Effector memory CD4-positive, alpha-beta T cell (primary cell): ENCODE results near the gene IL7R.

Experiments
- DNase-seq, 3 donors: peaks; one replicate each; pipeline ENCODE4 v3.0.0-alpha.2; 2020
- H3K27ac ChIP-seq: 2 replicates; pipeline ENCODE4 v1.7.0; 2013; ENCODE audit warnings: mild to moderate bottlenecking, low read length, moderate library complexity; ENCODE audit not compliant: insufficient read depth, poor library complexity, severe bottlenecking
- H3K27me3 ChIP-seq: replicated peaks from 2 replicates; pipeline ENCODE4 v1.7.0; 2013; ENCODE audit warnings: mild to moderate bottlenecking, low read length; ENCODE audit not compliant: insufficient read depth, control insufficient read depth, poor library complexity, severe bottlenecking
- H3K36me3 ChIP-seq: 2 replicates; pipeline ENCODE4 v1.7.0; 2013; ENCODE audit warnings: mild to moderate bottlenecking, low read length, moderate library complexity; ENCODE audit not compliant: control insufficient read depth, insufficient read depth
- H3K4me1 ChIP-seq: 2 replicates; pipeline ENCODE4 v1.7.0; 2013; ENCODE audit warnings: low read length, mild to moderate bottlenecking; ENCODE audit not compliant: control insufficient read depth, insufficient read depth, poor library complexity, severe bottlenecking
- H3K4me3 ChIP-seq: 2 replicates; pipeline ENCODE4 v1.7.0; 2013; ENCODE audit warnings: low read length, low read depth, mild to moderate bottlenecking; ENCODE audit not compliant: insufficient read depth, poor library complexity, severe bottlenecking
- H3K9me3 ChIP-seq: 2 replicates; pipeline ENCODE4 v1.7.0; 2013; ENCODE audit warnings: mild to moderate bottlenecking, low read length, moderate library complexity; ENCODE audit not compliant: control insufficient read depth

The IL7R gene

DNA sequence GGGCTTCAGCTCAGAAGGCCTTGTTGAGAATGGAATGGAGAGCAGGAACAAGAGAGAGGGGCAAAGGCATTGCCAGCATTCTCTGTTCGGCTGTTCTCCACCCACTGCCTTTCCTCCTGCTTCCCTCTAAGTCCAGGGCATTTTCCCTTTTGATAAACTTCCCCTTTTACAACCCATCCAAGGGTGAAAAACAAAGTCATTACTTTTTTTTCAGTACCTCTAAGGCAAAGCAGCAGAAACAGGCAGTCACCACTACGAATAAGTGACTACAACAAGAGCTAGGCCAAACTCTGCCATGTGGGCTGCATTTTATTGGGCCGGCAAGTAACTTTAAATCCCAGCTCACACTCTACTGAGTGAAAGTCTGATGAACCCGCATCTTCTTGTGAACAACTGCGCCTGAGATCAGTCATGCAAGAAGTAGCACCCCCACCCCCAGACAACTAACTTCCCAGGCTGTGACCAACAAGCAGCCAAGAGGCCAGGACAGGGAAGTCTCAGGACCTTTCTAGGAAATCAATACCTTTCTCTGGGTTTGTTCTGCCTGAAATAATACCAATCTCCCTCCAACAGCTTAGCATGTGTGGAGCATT, 13.1 kb downstream of the IL7R start:
- DNase-seq: no peak
- Histone ChIP-seq H3K9me3 (peaks cover 2% of the 10 kb centered on the region), H3K27me3 (no peaks in the 10 kb centered on the region), H3K36me3 (peaks cover 89% of the 10 kb centered on the region), H3K4me3 (no peak overlapping the region), H3K4me1 (peaks cover 29% of the 10 kb centered on the region), H3K27ac (peak overlapping the region; percentile 29)

DNA sequence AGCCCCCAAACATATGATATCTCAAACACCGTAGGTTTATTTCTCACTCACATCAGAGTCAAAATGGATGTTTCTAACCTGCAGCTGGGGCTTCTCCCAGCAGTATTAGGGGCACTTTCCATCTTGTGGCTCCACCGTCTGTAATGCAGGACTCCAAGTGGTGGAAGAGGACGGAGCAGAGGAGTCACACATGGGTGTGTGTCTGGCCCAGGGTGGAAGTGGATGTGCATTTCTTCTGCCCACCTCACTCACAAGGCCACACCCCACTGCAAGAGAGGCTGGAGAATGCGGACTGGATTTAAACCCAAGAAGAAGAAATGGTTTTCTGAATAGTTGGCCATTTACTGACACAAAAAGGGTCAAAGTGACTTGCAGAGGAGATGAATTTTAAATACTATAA, 13.9 kb downstream of the IL7R start:
- peaks cover 32% of the 10 kb centered on the region for H3K4me1 ChIP-seq
- peaks cover 97% of the 10 kb centered on the region for H3K36me3 ChIP-seq

DNA sequence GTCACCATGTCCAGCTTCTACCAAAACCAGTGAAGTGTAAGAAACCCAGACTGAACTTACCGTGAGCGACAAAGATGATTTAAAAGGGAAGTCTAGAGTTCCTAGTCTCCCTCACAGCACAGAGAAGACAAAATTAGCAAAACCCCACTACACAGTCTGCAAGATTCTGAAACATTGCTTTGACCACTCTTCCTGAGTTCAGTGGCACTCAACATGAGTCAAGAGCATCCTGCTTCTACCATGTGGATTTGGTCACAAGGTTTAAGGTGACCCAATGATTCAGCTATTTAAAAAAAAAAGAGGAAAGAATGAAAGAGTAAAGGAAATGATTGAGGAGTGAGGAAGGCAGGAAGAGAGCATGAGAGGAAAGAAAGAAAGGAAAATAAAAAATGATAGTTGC, 19.8 kb downstream of the IL7R start:
- Histone ChIP-seq H3K27me3 (no peaks in the 10 kb centered on the region), H3K9me3 (peaks cover 2% of the 10 kb centered on the region), H3K4me1 (peaks cover 8% of the 10 kb centered on the region), H3K27ac (no peak overlapping the region), H3K4me3 (no peak overlapping the region), H3K36me3 (peaks cover 58% of the 10 kb centered on the region)
- no peak for DNase-seq

More for the DNA sequence above, 13.9 kb downstream of the IL7R start:
- H3K27me3 ChIP-seq: no peaks in the 10 kb centered on the region
- no peak overlapping the region for H3K4me3 ChIP-seq
- H3K9me3 ChIP-seq: peaks cover 2% of the 10 kb centered on the region
- no peak overlapping the region for H3K27ac ChIP-seq
- DNase-seq: no peak

- H3K4me1 ChIP-seq: peaks cover 8% of the 10 kb centered on the region
- no peak overlapping the region for H3K27ac ChIP-seq
- no peak for DNase-seq
- H3K9me3 ChIP-seq: peaks cover 2% of the 10 kb centered on the region
- peaks cover 53% of the 10 kb centered on the region for H3K36me3 ChIP-seq
- no peak overlapping the region for H3K4me3 ChIP-seq
- no peaks in the 10 kb centered on the region for H3K27me3 ChIP-seq
Observed at GRCh38 chr5:35876922-35877321, 20.2 kb downstream of the IL7R start.

GRCh38 chr5:35877655-35878054, 21.0 kb downstream of the IL7R start:
- Histone ChIP-seq H3K36me3 (peaks cover 46% of the 10 kb centered on the region), H3K4me3 (no peak overlapping the region), H3K4me1 (peaks cover 8% of the 10 kb centered on the region), H3K27me3 (no peaks in the 10 kb centered on the region), H3K27ac (no peak overlapping the region), H3K9me3 (peaks cover 2% of the 10 kb centered on the region)
- DNase-seq: no peak

- Histone ChIP-seq H3K27ac (no peak overlapping the region), H3K4me1 (peaks cover 11% of the 10 kb centered on the region), H3K36me3 (peaks cover 43% of the 10 kb centered on the region), H3K4me3 (no peak overlapping the region), H3K9me3 (peaks cover 2% of the 10 kb centered on the region), H3K27me3 (no peaks in the 10 kb centered on the region)
- DNase-seq: no peak
Observed at GRCh38 chr5:35878079-35878478, 21.4 kb downstream of the IL7R start.

DNA sequence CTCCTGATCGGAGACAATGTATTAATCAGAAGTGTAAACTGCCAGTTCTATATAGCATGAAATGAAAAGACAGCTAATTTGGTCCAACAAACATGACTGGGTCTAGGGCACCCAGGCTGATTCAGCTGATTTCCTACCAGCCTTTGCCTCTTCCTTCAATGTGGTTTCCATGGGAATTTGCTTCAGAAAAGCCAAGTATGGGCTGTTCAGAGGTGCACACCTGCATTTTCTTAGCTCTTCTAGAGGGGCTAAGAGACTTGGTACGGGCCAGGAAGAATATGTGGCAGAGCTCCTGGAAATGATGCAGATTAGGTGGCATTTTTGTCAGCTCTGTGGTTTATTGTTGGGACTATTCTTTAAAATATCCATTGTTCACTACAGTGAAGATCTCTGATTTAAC, 22.4 kb downstream of the IL7R start:
- Histone ChIP-seq H3K36me3 (peaks cover 32% of the 10 kb centered on the region), H3K27ac (no peak overlapping the region), H3K27me3 (no peaks in the 10 kb centered on the region), H3K4me1 (peaks cover 21% of the 10 kb centered on the region), H3K4me3 (no peak overlapping the region), H3K9me3 (no peaks in the 10 kb centered on the region)
- no peak for DNase-seq

GRCh38 chr5:35879649-35880048, 23.0 kb downstream of the IL7R start:
- Histone ChIP-seq H3K4me3 (no peak overlapping the region), H3K4me1 (peaks cover 23% of the 10 kb centered on the region), H3K27ac (no peak overlapping the region), H3K36me3 (peaks cover 27% of the 10 kb centered on the region), H3K9me3 (no peaks in the 10 kb centered on the region), H3K27me3 (no peaks in the 10 kb centered on the region)
- no peak for DNase-seq

DNA sequence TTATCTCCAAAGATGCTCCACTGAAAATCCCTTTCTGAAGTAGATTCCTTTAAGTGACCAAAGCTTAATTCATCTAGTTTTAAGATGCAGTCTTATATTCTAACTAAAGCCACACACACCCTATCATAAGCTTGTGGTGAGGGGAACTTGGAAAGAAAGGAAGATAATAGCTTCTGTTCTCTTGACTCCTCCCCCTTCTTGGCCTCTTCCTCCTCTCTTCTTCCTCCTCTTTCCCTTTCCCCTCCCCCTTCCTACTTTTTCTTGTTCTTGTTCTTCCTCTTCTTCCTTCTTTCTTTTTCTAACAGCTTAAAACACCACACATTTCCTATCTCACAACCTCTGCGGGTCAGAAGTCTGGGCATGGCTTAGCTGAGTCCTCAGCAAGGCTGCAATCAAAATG, 23.5 kb downstream of the IL7R start:
- Histone ChIP-seq H3K27ac (no peak overlapping the region), H3K9me3 (no peaks in the 10 kb centered on the region), H3K36me3 (peaks cover 22% of the 10 kb centered on the region), H3K4me3 (no peak overlapping the region), H3K4me1 (peaks cover 22% of the 10 kb centered on the region), H3K27me3 (no peaks in the 10 kb centered on the region)
- no peak for DNase-seq

DNA sequence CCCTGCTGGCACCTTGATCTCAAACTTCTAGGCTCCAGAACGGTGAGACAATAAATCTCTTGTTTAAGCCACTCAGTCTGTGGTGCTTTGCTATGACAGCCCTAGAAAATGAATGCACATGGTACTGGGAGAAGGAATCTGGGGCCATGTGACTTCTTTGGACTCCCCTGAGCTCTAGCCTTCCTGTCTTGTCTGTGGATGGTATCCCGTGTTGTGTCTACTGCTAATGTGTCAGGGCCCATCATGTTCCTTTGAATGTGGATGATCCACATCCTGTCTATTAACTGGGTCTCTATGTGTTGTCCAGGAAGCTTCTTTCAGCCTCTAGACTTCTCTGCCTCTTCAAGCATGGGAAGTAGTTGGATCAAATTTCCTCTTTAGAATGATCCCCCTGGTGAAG, 25.1 kb downstream of the IL7R start:
- Histone ChIP-seq H3K9me3 (no peaks in the 10 kb centered on the region), H3K27ac (no peak overlapping the region), H3K4me3 (no peak overlapping the region), H3K36me3 (peaks cover 6% of the 10 kb centered on the region), H3K4me1 (peaks cover 16% of the 10 kb centered on the region), H3K27me3 (no peaks in the 10 kb centered on the region)
- no peak for DNase-seq
